ENCODE data around the gene SETD9. TPM values are rescaled to one million over a fixed set of nuclear protein-coding genes. Genes with fewer than 3 reads are reported as not detected.

SETD9 gene
- total and polyA plus RNA-seq, 2 of the 13 experiments (the other 11 are each of a cell fraction or from before 2014, with no cell fraction given) = 4.8 to 17.8 TPM

GRCh38 chr5:56909294-56910209 lies at the start of gene SETD9 (continued):
- peak; percentile 66; the same call in 1 of the 2 replicates for TF ChIP-seq HNF1B (CRISPR knock-in tag; IDR thresholded peaks at IDR 0.05)
- peak; percentile 42; the same call in 1 of the 2 replicates for TF ChIP-seq ISL2 (CRISPR knock-in tag; IDR thresholded peaks at IDR 0.05)
- TF ChIP-seq EEA1 (CRISPR knock-in tag; IDR thresholded peaks at IDR 0.05; ENCODE audit: borderline replicate concordance) = peak; percentile 76; the same call in 1 of the 2 replicates
- TF ChIP-seq ZNF143 (CRISPR knock-in tag; IDR thresholded peaks at IDR 0.05) = peak; percentile 85
- TF ChIP-seq, protein P1, sequence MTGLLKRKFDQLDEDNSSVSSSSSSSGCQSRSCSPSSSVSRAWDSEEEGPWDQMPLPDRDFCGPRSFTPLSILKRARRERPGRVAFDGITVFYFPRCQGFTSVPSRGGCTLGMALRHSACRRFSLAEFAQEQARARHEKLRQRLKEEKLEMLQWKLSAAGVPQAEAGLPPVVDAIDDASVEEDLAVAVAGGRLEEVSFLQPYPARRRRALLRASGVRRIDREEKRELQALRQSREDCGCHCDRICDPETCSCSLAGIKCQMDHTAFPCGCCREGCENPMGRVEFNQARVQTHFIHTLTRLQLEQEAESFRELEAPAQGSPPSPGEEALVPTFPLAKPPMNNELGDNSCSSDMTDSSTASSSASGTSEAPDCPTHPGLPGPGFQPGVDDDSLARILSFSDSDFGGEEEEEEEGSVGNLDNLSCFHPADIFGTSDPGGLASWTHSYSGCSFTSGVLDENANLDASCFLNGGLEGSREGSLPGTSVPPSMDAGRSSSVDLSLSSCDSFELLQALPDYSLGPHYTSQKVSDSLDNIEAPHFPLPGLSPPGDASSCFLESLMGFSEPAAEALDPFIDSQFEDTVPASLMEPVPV (CRISPR knock-in tag; IDR thresholded peaks at IDR 0.05) = no peak
- TF ChIP-seq, protein P2, sequence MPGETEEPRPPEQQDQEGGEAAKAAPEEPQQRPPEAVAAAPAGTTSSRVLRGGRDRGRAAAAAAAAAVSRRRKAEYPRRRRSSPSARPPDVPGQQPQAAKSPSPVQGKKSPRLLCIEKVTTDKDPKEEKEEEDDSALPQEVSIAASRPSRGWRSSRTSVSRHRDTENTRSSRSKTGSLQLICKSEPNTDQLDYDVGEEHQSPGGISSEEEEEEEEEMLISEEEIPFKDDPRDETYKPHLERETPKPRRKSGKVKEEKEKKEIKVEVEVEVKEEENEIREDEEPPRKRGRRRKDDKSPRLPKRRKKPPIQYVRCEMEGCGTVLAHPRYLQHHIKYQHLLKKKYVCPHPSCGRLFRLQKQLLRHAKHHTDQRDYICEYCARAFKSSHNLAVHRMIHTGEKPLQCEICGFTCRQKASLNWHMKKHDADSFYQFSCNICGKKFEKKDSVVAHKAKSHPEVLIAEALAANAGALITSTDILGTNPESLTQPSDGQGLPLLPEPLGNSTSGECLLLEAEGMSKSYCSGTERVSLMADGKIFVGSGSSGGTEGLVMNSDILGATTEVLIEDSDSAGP (CRISPR knock-in tag; IDR thresholded peaks at IDR 0.05; ENCODE audit: borderline replicate concordance) = peak; percentile 64
- TF ChIP-seq NFKB2 (CRISPR knock-in tag; IDR thresholded peaks at IDR 0.05; ENCODE audit: borderline replicate concordance) = peak; percentile 79; the same call in 1 of the 2 replicates
- peak; percentile 45; the same call in 1 of the 2 replicates for TF ChIP-seq TFE3 (CRISPR knock-in tag; IDR thresholded peaks at IDR 0.05)
- TF ChIP-seq GTF3A (CRISPR knock-in tag; conservative IDR thresholded peaks at IDR 0.05) = 0 out of 2 replicates have a peak, but pooled peaks have one; percentile 4
- TF ChIP-seq ARNT2 (CRISPR knock-in tag; IDR thresholded peaks at IDR 0.05; ENCODE audit: low read depth) = peak; percentile 93
- TF ChIP-seq PRDM10 (CRISPR knock-in tag; IDR thresholded peaks at IDR 0.05; ENCODE audit: low read depth) = peak; percentile 37; the same call in 1 of the 2 replicates
- TF ChIP-seq HMGA1 (CRISPR knock-in tag; conservative IDR thresholded peaks at IDR 0.05) = no peak
- no peak for TF ChIP-seq ZNF17 (CRISPR knock-in tag; IDR thresholded peaks at IDR 0.05)
- no peak for TF ChIP-seq EZH2 (conservative IDR thresholded peaks at IDR 0.05; ENCODE audit: low read depth, low read length)
- TF ChIP-seq ZNF691 (CRISPR knock-in tag; IDR thresholded peaks at IDR 0.05; ENCODE audit: borderline replicate concordance, low read depth) = peak; percentile 47; the same call in 1 of the 2 replicates
- 0 out of 2 replicates have a peak, but pooled peaks have one; percentile 10 for TF ChIP-seq RFXANK (CRISPR knock-in tag; IDR thresholded peaks at IDR 0.05)

Measured in HepG2 (cell line).